VCaP (cell line): ENCODE data around the gene C12orf57.

Source experiments
- H3K27ac ChIP-seq: fragments of 450-650 bp; 2 replicates; pipeline ENCODE4 v1.5.1; 2017
- CTCF ChIP-seq: fragments of 450-650 bp; conservative IDR thresholded peaks from 2 replicates; pipeline ENCODE4 v1.5.1; 2017; ENCODE audit warnings: mild to moderate bottlenecking, moderate library complexity

The C12orf57 gene

DNA sequence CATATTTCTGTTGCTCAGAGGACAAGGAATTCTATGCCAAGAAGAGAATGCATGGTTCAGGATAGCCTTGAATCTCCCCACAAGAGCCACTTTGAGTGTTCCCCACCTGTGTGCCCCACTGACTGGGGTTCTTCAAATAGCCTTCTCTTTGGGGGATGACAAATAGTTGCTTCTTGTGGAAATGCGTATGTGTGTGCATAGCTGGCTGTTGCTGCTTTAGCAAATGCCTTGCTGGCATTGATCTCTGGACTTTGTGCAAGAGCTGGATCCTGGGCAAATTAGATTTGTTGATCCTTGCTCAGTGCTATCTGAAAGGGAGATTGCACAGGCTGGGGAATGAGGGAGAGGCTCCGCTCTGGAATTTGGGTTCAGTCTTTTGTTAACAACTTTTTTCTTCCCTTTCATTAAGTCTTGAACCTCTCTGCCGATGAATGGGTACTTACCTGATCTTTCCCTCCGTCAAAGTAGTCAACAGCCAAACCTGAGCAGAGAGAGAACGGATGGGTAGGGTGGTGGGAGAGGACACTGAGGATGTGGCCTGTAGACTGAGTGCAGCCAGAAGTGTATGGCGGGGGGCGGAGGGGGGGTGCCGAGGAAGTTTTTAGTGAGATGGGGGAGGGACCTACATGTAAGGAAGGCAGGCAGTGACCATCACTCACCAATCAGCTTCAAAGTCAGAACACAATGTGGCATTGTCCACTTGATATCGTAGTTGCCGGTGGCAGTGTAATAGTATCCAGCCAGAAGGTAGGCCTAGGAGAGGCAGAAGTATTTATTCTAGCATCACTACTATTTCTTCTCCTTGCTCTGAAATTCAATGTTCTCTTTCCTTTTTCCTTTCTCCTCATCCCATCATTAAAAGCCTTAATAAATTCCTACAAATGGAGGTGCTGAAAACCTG is 37.6 kb downstream of the C12orf57 start:
- no peak overlapping the region for H3K27ac ChIP-seq
- no peak for TF ChIP-seq CTCF

DNA sequence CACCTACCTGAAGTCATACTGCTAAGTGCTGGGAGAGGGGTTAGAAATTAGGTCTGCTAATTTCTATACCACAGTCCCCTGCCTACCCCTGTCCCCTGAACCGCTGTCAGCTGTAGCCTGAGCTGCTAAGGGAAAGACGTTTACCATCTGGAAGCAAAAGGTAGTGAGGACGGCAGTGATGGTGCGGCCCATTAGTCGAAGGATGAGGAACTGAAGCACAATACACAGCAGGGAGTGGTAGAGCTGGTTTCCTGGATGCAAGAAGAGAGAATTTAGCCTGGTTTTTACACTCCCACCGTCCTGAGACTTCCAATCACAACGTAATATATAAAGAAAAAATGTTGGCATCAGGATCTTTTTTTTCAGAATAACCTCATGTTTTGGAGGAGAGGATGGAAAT is 38.7 kb downstream of the C12orf57 start:
- H3K27ac ChIP-seq: no peak overlapping the region
- TF ChIP-seq CTCF: no peak

- peak overlapping the region; percentile 100 for H3K27ac ChIP-seq
- no peak for TF ChIP-seq CTCF
These were observed 44.2 kb downstream of the C12orf57 start for GRCh38 chr12:6987956-6988553.
